CD4-positive, alpha-beta T cell treated with Interleukin-6 at 100 ng/mL for 8 hours (primary cell): Measurements from ENCODE around the gene NOP53.

Experiments used
- DNase-seq: peaks from one replicate; pipeline ENCODE4 v3.0.0-alpha.2; 2020; ENCODE audit warnings: mixed read lengths, low spot score

Gene NOP53

DNA sequence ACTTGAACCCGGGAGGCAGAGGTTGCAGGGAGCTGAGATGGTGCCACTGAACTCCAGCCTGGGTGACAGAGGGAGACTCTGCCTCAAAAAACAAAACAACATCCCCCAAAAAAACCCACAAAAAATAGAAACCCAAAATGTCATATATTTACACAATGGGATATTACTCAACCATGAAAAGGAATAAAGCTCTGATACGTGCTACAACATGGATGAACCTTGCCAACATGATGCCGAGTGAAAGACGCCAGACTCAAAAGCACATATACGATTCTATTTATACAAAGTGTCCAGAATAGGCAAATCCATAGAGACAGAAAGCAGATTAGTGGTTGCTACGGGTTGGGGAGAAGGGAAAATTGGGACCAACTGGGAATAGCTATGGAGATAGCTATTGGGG lies 61.1 kb downstream of the NOP53 start:
- DNase-seq: no peak
